Measurements from ENCODE around the gene LIPH.

- TF ChIP-seq REST (IDR thresholded peaks at IDR 0.05; ENCODE audit: insufficient read depth in 1 of 2, low read depth in 2 of 2, low read length in 2 of 2) (no peak), POLR2AphosphoS5 (IDR thresholded peaks at IDR 0.05; ENCODE audit: low read depth, low read length) (no peak)
These were observed 82.8 kb downstream of the LIPH start for GRCh38 chr3:185469542-185469941.
